ENCODE results near the gene ITLN1. TPM values are rescaled to one million over a fixed set of nuclear protein-coding genes. Genes with fewer than 3 reads are reported as not detected.

The ITLN1 gene
- total RNA-seq, 4 donors from 2014 or later: 0.61 TPM; not detected in 3

DNA sequence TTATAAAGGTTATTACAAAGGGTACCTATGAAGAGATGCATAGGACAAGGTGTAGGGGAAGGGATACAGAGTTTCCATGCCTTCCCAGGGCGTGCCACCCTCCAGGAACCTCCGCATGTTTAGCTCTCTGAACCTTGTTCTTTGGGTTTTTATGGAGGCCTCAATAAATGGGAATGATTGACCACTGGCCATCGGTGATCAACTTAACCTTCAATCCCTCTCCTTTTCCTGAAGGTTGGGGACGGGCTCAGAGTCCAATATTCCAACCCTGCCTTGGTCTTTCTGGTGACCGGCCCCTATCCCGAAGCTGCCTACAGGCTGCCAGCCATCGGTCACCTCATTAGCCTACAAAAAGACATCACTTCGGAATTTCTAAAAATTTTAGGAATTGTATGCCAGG is 34.0 kb downstream of the ITLN1 start:
- Histone ChIP-seq H3K27me3 (no peaks in the 10 kb centered on the region), H3K4me3 (no peak overlapping the region), H3K36me3 (no peaks in the 10 kb centered on the region), H3K4me1 (no peaks in the 10 kb centered on the region), H3K9me3 (no peaks in the 10 kb centered on the region), H3K27ac (no peak overlapping the region)
- no peak for TF ChIP-seq POLR2A (IDR thresholded peaks at IDR 0.05)
- TF ChIP-seq, protein P1, sequence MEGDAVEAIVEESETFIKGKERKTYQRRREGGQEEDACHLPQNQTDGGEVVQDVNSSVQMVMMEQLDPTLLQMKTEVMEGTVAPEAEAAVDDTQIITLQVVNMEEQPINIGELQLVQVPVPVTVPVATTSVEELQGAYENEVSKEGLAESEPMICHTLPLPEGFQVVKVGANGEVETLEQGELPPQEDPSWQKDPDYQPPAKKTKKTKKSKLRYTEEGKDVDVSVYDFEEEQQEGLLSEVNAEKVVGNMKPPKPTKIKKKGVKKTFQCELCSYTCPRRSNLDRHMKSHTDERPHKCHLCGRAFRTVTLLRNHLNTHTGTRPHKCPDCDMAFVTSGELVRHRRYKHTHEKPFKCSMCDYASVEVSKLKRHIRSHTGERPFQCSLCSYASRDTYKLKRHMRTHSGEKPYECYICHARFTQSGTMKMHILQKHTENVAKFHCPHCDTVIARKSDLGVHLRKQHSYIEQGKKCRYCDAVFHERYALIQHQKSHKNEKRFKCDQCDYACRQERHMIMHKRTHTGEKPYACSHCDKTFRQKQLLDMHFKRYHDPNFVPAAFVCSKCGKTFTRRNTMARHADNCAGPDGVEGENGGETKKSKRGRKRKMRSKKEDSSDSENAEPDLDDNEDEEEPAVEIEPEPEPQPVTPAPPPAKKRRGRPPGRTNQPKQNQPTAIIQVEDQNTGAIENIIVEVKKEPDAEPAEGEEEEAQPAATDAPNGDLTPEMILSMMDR (IDR thresholded peaks at IDR 0.05 in 4 of 5, conservative IDR thresholded peaks at IDR 0.05 in 1 of 5): no peak
- in situ Hi-C loops (cut with MboI; ENCODE audit: low sequenced_read_pairs in 4 of 4): no loop called here
- intact Hi-C loops (cut with DNase I; ENCODE audit: low total_unique reads): no loop called here
- no peak for DNase-seq
- no peak for ATAC-seq

DNA sequence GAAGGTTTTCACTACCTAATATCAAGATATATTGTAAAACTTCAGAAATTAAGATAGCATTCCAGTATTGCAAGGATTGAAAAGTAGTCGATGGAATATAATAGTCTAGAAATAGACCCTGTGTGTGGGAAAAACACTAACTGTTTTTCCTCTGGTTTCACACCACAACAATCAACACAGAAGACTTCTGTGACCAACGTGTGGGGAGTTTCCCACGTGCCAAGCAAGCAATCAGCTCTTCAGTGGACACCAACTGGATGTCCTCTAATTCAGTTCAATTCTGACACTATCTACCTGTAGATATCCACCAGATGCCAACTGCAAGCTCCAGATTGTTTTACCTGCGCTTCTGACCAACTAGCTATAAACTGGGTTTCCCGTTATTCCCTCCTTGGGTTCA is 34.4 kb downstream of the ITLN1 start:
- H3K9me3 ChIP-seq: no peaks in the 10 kb centered on the region
- DNase-seq (no peak), ATAC-seq (no peak)
- no peaks in the 10 kb centered on the region for H3K27me3 ChIP-seq
- intact Hi-C loops (cut with DNase I; ENCODE audit: low total_unique reads): no loop called here
- H3K36me3 ChIP-seq: no peaks in the 10 kb centered on the region
- no peak overlapping the region for H3K27ac ChIP-seq
- H3K4me1 ChIP-seq: no peaks in the 10 kb centered on the region
- H3K4me3 ChIP-seq: no peak overlapping the region
- TF ChIP-seq POLR2A (IDR thresholded peaks at IDR 0.05): no peak
- TF ChIP-seq, protein P1 (IDR thresholded peaks at IDR 0.05 in 4 of 5, conservative IDR thresholded peaks at IDR 0.05 in 1 of 5): no peak
- in situ Hi-C loops (cut with MboI; ENCODE audit: low sequenced_read_pairs in 4 of 4): no loop called here

DNA sequence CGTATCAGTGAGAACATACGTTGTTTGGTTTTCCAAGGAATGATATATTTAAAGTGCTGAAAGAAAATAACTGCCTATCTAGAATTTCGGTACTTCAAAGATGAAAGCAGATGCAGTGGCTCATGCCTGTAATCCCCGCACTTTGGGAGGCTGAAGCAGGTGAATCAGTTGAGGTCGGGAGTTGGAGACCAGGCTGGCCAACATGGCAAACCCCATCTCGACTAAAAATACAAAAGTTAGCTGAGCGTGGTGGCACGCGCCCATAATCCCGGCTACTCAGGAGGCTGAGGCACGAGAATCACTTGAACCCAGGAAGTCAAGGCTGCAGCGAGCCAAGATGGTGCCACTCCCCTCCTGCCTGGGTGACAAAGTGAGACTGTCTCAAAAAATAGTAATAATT is 38.7 kb downstream of the ITLN1 start:
- ATAC-seq: no peak
- in situ Hi-C loops (cut with MboI; ENCODE audit: low sequenced_read_pairs in 4 of 4) (no loop called here), intact Hi-C loops (cut with DNase I; ENCODE audit: low total_unique reads) (no loop called here)
- H3K9me3 ChIP-seq: no peaks in the 10 kb centered on the region
- H3K4me3 ChIP-seq: no peak overlapping the region
- no peak for DNase-seq
- H3K27ac ChIP-seq: no peak overlapping the region
- H3K36me3 ChIP-seq: no peaks in the 10 kb centered on the region
- H3K27me3 ChIP-seq: no peaks in the 10 kb centered on the region
- TF ChIP-seq, protein P1 (IDR thresholded peaks at IDR 0.05 in 4 of 5, conservative IDR thresholded peaks at IDR 0.05 in 1 of 5): no peak
- TF ChIP-seq POLR2A (IDR thresholded peaks at IDR 0.05): no peak
- peaks cover 4 to 14% of the 10 kb centered on the region in 2 donors for H3K4me1 ChIP-seq

DNA sequence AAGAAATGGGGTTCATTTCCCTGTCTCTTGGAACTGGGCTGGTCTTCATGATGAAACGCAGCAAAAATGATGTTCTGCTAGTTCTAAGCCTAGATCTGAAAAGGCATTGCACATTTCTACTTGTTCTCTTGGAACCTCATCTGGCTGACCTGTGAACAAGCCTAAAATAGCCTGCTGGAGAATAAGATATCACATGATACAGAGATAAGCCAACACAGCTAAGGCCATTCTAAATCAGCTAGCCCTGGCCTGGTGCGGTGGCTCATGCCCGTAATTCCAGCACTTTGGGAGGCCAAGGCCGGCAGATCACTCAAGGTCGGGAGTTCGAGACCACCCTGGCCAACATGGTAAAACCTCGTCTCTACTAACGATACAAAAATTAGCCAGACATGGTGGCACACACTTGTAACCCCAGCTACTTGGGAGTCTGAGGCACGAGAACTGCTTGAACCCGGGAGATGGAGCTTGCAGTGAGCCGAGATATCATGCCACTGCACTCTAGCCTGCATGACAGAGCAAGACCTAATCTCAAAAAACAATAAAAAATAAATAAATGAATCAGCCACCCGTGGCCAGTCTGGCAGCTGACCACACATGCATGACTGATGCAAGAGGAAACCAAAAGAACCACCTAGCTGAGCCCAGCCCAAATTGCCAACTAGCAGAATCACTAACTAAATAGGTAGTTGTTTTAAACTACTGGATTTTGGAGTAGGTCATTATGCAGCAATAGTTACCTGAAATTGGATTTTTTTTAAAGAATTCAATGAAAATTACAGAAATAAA is 40.3 kb downstream of the ITLN1 start:
- Histone ChIP-seq H3K27me3 (no peaks in the 10 kb centered on the region), H3K27ac (no peak overlapping the region), H3K9me3 (no peaks in the 10 kb centered on the region), H3K4me1 (peaks cover 4 to 14% of the 10 kb centered on the region in 2 donors), H3K4me3 (no peak overlapping the region), H3K36me3 (no peaks in the 10 kb centered on the region)
- peak; percentile 26 to 58 for ATAC-seq
- intact Hi-C loops (cut with DNase I; ENCODE audit: low total_unique reads): no loop called here
- no peak for TF ChIP-seq POLR2A (IDR thresholded peaks at IDR 0.05)
- TF ChIP-seq, protein P1 (IDR thresholded peaks at IDR 0.05 in 4 of 5, conservative IDR thresholded peaks at IDR 0.05 in 1 of 5): no peak
- in situ Hi-C loops (cut with MboI; ENCODE audit: low sequenced_read_pairs in 4 of 4): no loop called here
- no peak for DNase-seq

All from gastrocnemius medialis (tissue), 4 donors.